Thyroid gland (tissue), 4 donors: ENCODE data around the gene UBA1.

ENCODE experiments used
- CTCF ChIP-seq, 6 experiments: fragments of 200-600 bp in 3 of 6; fragments of 450-650 bp in 3 of 6; sonication (generic) in 3 of 6; IDR thresholded peaks; one replicate each; pipeline ENCODE4 v1.5.1; 2016 to 2019; ENCODE audit warnings: antibody characterized with exemption in 6 of 6, mild to moderate bottlenecking in 2 of 6, inconsistent platforms in 1 of 6, moderate library complexity in 1 of 6
- POLR2A ChIP-seq, 2 donors: fragments of 450-650 bp; IDR thresholded peaks; one replicate each; pipeline ENCODE4 v1.6.1; 2017; ENCODE audit warnings: antibody characterized with exemption in 2 of 2, mild to moderate bottlenecking in 2 of 2, moderate library complexity in 1 of 2

- TF ChIP-seq CTCF (IDR thresholded peaks at IDR 0.05) (no peak), POLR2A (IDR thresholded peaks at IDR 0.05) (no peak)
These were observed 47.0 kb downstream of the UBA1 start for GRCh38 chrX:47240619-47241018.
